MCF 10A (cell line): ENCODE results near the gene ECEL1. TPM values are rescaled to one million over a fixed set of nuclear protein-coding genes. Genes with fewer than 3 reads are reported as not detected.

ENCODE experiments used
- BruUV-seq: library from RNA; stranded (reverse); fragments of 400-500 nt; replicated peaks from 2 replicates; lab custom pipeline; 2021; lab: Mats Ljungman, UMichigan
- CTCF ChIA-PET: fragments of 300-600 bp; sonication (Branson Sonifier 250); formaldehyde crosslinking; extraction: SDS; loops from one replicate; lab custom pipeline; 2021; ENCODE audit warnings: antibody characterized with exemption, inconsistent platforms; lab: Yijun Ruan, JAX
- POLR2A ChIA-PET: fragments of 300-600, 350-650 bp; sonication (Branson Sonifier 250); formaldehyde crosslinking; extraction: SDS; loops from one replicate; lab custom pipeline; 2020; ENCODE audit warnings: antibody characterized with exemption, inconsistent platforms; lab: Yijun Ruan, JAX
- DNase-seq: peaks from one replicate; pipeline ENCODE4 v3.0.0-alpha.2; 2018; ENCODE audit not compliant: unreplicated experiment
- H3K27ac Mint-ChIP-seq: one replicate; pipeline ENCODE4 v1.8.0; 2022; ENCODE audit warnings: mild to moderate bottlenecking, low read depth, mixed read lengths; ENCODE audit not compliant: unreplicated experiment
- H3K27me3 Mint-ChIP-seq: one replicate; pipeline ENCODE4 v1.8.0; 2022; ENCODE audit warnings: mixed read lengths; ENCODE audit not compliant: insufficient read depth, unreplicated experiment
- H3K36me3 Mint-ChIP-seq: one replicate; pipeline ENCODE4 v1.8.0; 2022; ENCODE audit warnings: mild to moderate bottlenecking, moderate library complexity, mixed read lengths; ENCODE audit not compliant: insufficient read depth, unreplicated experiment
- H3K4me1 Mint-ChIP-seq: one replicate; pipeline ENCODE4 v1.8.0; 2022; ENCODE audit warnings: mixed read lengths; ENCODE audit not compliant: insufficient read depth, unreplicated experiment
- H3K4me3 Mint-ChIP-seq: one replicate; pipeline ENCODE4 v1.8.0; 2022; ENCODE audit warnings: mild to moderate bottlenecking, moderate library complexity, mixed read lengths; ENCODE audit not compliant: unreplicated experiment
- H3K9me3 Mint-ChIP-seq: one replicate; pipeline ENCODE4 v1.8.0; 2022; ENCODE audit warnings: mixed read lengths; ENCODE audit not compliant: unreplicated experiment
- CTCF ChIP-seq: fragments of 200-600 bp; IDR thresholded peaks from one replicate; pipeline ENCODE4 v1.8.0; 2022; ENCODE audit warnings: antibody characterized with exemption, mild to moderate bottlenecking; ENCODE audit not compliant: unreplicated experiment
- intact Hi-C: fragments of 100-400 bp; cut with micrococcal nuclease; formaldehyde crosslinking; loops from 2 replicates; pipeline ENCODE4 v1.14.1; 2022
- total RNA-seq: library from RNA; stranded (reverse); gene quantifications from 2 replicates; pipeline ENCODE4 v1.2.3, GENCODE V29; 2022

Gene ECEL1
- total RNA-seq, 1 experiment from 2014 or later, result not detected

DNA sequence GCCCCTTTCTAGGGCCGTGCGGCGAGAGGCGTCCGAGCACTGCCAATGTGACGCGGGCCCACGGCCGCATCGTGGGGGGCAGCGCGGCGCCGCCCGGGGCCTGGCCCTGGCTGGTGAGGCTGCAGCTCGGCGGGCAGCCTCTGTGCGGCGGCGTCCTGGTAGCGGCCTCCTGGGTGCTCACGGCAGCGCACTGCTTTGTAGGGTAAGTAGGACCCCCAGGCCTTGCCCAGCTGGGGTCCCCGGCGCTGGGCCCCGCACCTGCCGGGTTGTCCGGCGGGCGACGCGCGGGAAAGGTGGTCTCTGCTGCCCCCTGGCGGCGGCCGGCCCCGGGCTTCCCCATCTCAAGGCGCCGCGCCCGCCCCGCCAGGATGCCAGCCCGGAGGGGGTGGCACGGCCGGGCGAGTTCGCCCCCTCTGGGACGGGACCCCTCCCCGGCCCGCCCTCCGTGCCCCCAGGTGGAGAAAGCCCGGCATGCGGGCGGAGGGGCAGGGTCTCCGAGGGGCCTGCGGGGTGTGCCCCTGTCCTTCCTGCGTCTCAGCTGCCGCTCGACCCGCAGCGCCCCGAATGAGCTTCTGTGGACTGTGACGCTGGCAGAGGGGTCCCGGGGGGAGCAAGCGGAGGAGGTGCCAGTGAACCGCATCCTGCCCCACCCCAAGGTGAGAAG is 34.5 kb upstream of the ECEL1 start:
- peak; percentile 38 for DNase-seq
- intact Hi-C loops, result loop anchor here (1.0 to 2.0 kb wide), 2 partner anchors 78 to 621 kb away; no protein-coding TSS in a partner anchor
- ChIA-PET POLR2A (no interaction called here), CTCF (interaction anchor here (0.5 to 2.5 kb wide), 12 partner anchors 9 to 95 kb away, joined by 3 to 17 read pairs (median 3); no protein-coding TSS in a partner anchor)
- Mint-ChIP-seq H3K4me3 (no peak overlapping the region), H3K9me3 (no peaks in the 10 kb centered on the region), H3K27ac (no peak overlapping the region), H3K27me3 (peaks cover 11% of the 10 kb centered on the region), H3K4me1 (no peaks in the 10 kb centered on the region), H3K36me3 (no peaks in the 10 kb centered on the region)
- no TSS peak for BruUV-seq
- peak; percentile 90 for TF ChIP-seq CTCF

DNA sequence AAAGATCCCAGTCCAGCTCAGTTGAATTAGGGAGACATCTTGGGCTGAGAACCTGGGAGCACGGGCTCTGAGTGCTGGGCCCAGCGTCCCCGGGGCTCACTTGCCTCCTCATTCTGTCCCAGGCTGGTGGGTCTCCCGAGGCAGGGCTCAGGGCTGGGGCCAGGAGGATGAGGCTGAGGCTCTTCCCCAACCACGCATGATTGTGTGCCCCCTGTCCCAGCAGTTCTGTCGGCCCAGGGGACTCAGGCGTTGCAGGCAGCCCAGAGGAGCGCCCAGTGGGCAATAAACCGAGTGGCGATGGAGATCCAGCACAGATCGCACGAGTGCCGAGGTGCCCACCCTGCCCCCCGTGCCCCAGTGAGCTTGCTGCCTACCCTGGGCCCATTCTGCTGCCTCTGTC is 33.5 kb upstream of the ECEL1 start:
- intact Hi-C loops, result loop anchor here (2.0 kb wide), 1 partner anchor 620 kb away; no protein-coding TSS in a partner anchor
- no peak for DNase-seq
- Mint-ChIP-seq H3K4me3 (no peak overlapping the region), H3K36me3 (no peaks in the 10 kb centered on the region), H3K4me1 (no peaks in the 10 kb centered on the region), H3K27ac (no peak overlapping the region), H3K9me3 (no peaks in the 10 kb centered on the region), H3K27me3 (peaks cover 11% of the 10 kb centered on the region)
- CTCF ChIA-PET, result interaction anchor here (0.6 to 2.5 kb wide), 15 partner anchors 10 to 1312 kb away, joined by 3 to 17 read pairs (median 3); no protein-coding TSS in a partner anchor
- no TSS peak for BruUV-seq
- POLR2A ChIA-PET, result no interaction called here
- TF ChIP-seq CTCF, result no peak

DNA sequence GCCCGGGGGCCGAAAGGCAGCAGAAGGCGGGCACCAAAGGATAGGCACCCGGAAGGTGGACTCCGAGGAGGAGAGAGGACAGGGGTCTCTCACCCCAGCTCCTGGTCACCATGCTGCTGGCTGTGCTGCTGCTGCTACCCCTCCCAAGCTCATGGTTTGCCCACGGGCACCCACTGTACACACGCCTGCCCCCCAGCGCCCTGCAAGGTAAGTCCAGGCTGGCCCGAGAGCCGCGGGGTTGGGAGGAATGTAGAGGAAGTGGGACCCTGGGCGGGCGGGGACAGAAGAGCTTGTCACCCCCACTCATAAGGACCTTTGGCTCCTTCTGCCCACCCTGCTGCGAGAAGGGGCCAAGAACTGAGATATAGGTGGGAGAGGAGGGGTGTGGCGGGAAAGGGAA is 32.9 kb upstream of the ECEL1 start:
- DNase-seq, result no peak
- H3K27me3 Mint-ChIP-seq, result peaks cover 11% of the 10 kb centered on the region
- POLR2A ChIA-PET, result no interaction called here
- intact Hi-C loops, result loop anchor here (2.0 kb wide), 1 partner anchor 620 kb away; no protein-coding TSS in a partner anchor
- H3K4me1 Mint-ChIP-seq, result no peaks in the 10 kb centered on the region
- CTCF ChIA-PET, result interaction anchor here (0.6 to 1.3 kb wide), 8 partner anchors 8 to 670 kb away, joined by 3 to 5 read pairs (median 3); no protein-coding TSS in a partner anchor
- no peak overlapping the region for H3K4me3 Mint-ChIP-seq
- TF ChIP-seq CTCF, result no peak
- no peaks in the 10 kb centered on the region for H3K36me3 Mint-ChIP-seq
- BruUV-seq, result no TSS peak
- H3K27ac Mint-ChIP-seq, result no peak overlapping the region
- no peaks in the 10 kb centered on the region for H3K9me3 Mint-ChIP-seq

DNA sequence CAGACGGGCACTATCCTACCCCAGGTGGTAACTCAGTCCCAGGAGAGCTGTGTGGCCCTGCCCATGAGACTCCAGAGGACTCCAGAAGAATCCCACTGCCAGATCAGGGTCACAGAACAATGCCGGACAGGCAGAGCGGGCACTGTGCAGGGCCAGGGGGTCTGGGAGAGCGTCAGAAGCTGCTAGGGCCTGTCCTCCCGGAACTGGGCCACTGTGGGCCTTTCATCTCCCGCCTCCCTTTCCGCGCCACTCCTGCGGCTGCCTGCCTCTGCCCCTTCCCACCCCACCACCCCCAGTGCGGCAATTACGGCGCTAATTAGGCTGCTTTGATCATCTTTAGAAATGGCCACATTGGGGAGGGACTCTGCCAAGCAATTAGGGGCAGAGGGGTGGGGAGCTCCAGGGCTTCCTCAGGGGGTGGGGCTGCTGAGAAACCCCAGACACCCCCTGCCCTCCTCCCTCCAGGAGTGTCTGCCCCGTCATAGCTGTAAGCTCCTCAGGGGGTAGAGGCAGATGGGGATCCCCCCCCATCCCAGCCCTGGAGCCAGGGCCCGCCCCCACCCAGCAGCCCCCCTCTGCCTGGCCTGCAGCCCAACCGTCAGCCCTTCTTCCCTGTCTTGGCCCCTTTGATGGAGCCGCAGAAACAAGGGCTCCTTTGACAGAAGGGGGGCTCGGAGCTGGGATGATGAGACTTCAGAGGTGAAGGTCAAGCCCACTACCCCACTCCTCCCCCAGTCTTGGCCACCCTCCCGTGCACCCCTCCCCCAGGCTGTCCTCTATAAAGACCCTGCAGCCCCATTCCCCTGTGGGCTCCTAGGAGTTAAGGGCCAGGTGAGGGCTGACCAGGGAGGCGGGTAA is 32.2 kb upstream of the ECEL1 start, which contains the start of gene PRSS56:
Gene PRSS56, plus strand, starts transcription at position 808 of the 858 bp plus-strand sequence. CDS start 211 bp downstream, outside the sequence.
- Mint-ChIP-seq H3K4me1 (no peaks in the 10 kb centered on the region), H3K9me3 (no peaks in the 10 kb centered on the region), H3K4me3 (no peak within 1 kb of the TSS), H3K27ac (no peak within 1 kb of the TSS), H3K36me3 (no peaks in the 10 kb centered on the region), H3K27me3 (peaks cover 11% of the 10 kb centered on the region)
- no TSS peak for BruUV-seq
- no peak for TF ChIP-seq CTCF
- CTCF ChIA-PET, result interaction anchor here (1.1 to 1.3 kb wide), 3 partner anchors 8 to 80 kb away, joined by 3 to 4 read pairs (median 3); no protein-coding TSS in a partner anchor
- POLR2A ChIA-PET, result no interaction called here
- no peak for DNase-seq
- intact Hi-C loops, result loop anchor here (2.0 kb wide), 1 partner anchor 619 kb away; no protein-coding TSS in a partner anchor
